Spleen (tissue), 11 donors: ENCODE results near the gene AMPD1. TPM values are rescaled to one million over a fixed set of nuclear protein-coding genes. Genes with fewer than 3 reads are reported as not detected.

Experiments
- DNase-seq: peaks from one replicate; pipeline ENCODE4 v3.0.0-alpha.2; 2020
- H3K27ac ChIP-seq, 8 donors: fragments of 200-600 bp; sonication (generic) in 7 of 8; 1 replicate in 4 of 8; 2 replicates in 4 of 8; pipeline versions ENCODE4 v1.5.0 to v1.8.0; 2016 to 2021; ENCODE audit warnings: inconsistent platforms in 4 of 8, mild to moderate bottlenecking in 4 of 8, moderate library complexity in 1 of 8
- H3K27me3 ChIP-seq, 7 donors: fragments of 200-600 bp; sonication (generic) in 6 of 7; replicated peaks in 1 of 7; 1 replicate in 4 of 7; 2 replicates in 3 of 7; pipeline versions ENCODE4 v1.5.0 to v1.8.0; 2016 to 2021; ENCODE audit warnings: inconsistent platforms in 3 of 7, mild to moderate bottlenecking in 1 of 7
- H3K36me3 ChIP-seq, 6 donors: fragments of 200-600 bp; sonication (generic) in 5 of 6; 1 replicate in 4 of 6; 2 replicates in 2 of 6; pipeline versions ENCODE4 v1.5.0 to v1.8.0; 2016 to 2021; ENCODE audit warnings: inconsistent platforms in 2 of 6
- H3K4me1 ChIP-seq, 6 donors: fragments of 200-600 bp; sonication (generic) in 5 of 6; 1 replicate in 3 of 6; 2 replicates in 3 of 6; pipeline versions ENCODE4 v1.5.0 to v1.8.0; 2016 to 2021; ENCODE audit warnings: inconsistent platforms in 3 of 6
- H3K4me3 ChIP-seq, 8 donors: fragments of 200-600 bp; sonication (generic) in 7 of 8; 1 replicate in 4 of 8; 2 replicates in 4 of 8; pipeline versions ENCODE4 v1.5.0 to v1.8.0; 2016 to 2021; ENCODE audit warnings: inconsistent platforms in 4 of 8, mild to moderate bottlenecking in 4 of 8, moderate library complexity in 2 of 8
- H3K9me3 ChIP-seq, 8 donors: fragments of 200-600 bp; sonication (generic) in 7 of 8; 1 replicate in 4 of 8; 2 replicates in 4 of 8; pipeline versions ENCODE4 v1.5.0 to v1.8.0; 2016 to 2021; ENCODE audit warnings: inconsistent platforms in 4 of 8
- POLR2A ChIP-seq, 3 donors: fragments of 450-650 bp; IDR thresholded peaks; one replicate each; pipeline ENCODE4 v1.5.1; 2017; ENCODE audit warnings: antibody characterized with exemption in 3 of 3, mild to moderate bottlenecking in 1 of 3
- POLR2AphosphoS5 ChIP-seq, 3 donors: sonication (generic); formaldehyde crosslinking; IDR thresholded peaks; one replicate each; pipeline ENCODE4 v1.5.1; 2017; ENCODE audit warnings: antibody characterized with exemption in 3 of 3
- WGBS, 5 donors: extraction: QIAGEN DNeasy Blood & Tissue Kit in 3 of 5; methylation state at CpG; one replicate each; pipeline versions ENCODE4 v1.1.5 to v1.1.7; 2013 to 2018; 5-methylcytosine and 5-hydroxymethylcytosine counted together
- intact Hi-C: fragments of 100-400 bp; cut with DNase I; formaldehyde crosslinking; loops from one replicate; pipeline ENCODE4 v1.15.0; 2023; ENCODE audit warnings: low total_unique reads
- polyA plus RNA-seq, 3 donors: library from polyadenylated mRNA; stranded (reverse); fragments of 200-250 nt; gene quantifications; one replicate each; pipeline ENCODE4 v1.2.1, GENCODE V29; 2013
- total RNA-seq, 7 donors: library from RNA; depleted of rRNA in 3 of 7; stranded (reverse); fragments of >200 nt in 3 of 7; fragmentation: NEBNext Ultra II Directional in 4 of 7; extraction: Animal tissue kit (Norgen Biotek cat#: 25700) in 4 of 7; gene quantifications; one replicate each; pipeline versions ENCODE4 v1.1.0 to v1.2.1, GENCODE V29; 2016 to 2021
- TF ChIP-seq, protein P1 (sequence below), 11 experiments: fragments of 200-600 bp in 7 of 11; fragments of 450-650 bp in 4 of 11; sonication (generic) in 4 of 11; IDR thresholded peaks in 8 of 11; conservative IDR thresholded peaks in 3 of 11; 1 replicate in 7 of 11; 2 replicates in 4 of 11; pipeline versions ENCODE4 v1.4.0 to v1.8.0; 2016 to 2021; ENCODE audit warnings: antibody characterized with exemption in 11 of 11, inconsistent platforms in 4 of 11, mild to moderate bottlenecking in 1 of 11
- donor health status: healthy with polysubstance abuse.
- donor health status: DM: no; HTN: no; CAD: no; lungs with moderate emphysema.
- donor health status: DM: no; HTN: no; CAD: no.
- donor health status: Bipolar disorder and iron deficiency.
- donor health status: healthy.
- donor health status: DM: no; HTN: no; CAD: no.
- donor health status: DM: yes; HTN: yes; CAD: no.

Gene AMPD1
- total and polyA plus RNA-seq, 10 donors: 0.09 to 3.1 (median 1.2) TPM

GRCh38 chr1:114725230-114725629, 29.9 kb upstream of the AMPD1 start:
- H3K27ac ChIP-seq: no peak overlapping the region
- intact Hi-C loops: no loop called here
- 77 to 91% (median 83%) methylated on average over 1 of the region's 1 CpG for WGBS, 5 donors
- H3K4me3 ChIP-seq: no peak overlapping the region
- H3K36me3 ChIP-seq: peaks cover 4 to 100% (median 99%) of the 10 kb centered on the region in 6 donors
- H3K9me3 ChIP-seq: no peaks in the 10 kb centered on the region
- TF ChIP-seq, protein P1, sequence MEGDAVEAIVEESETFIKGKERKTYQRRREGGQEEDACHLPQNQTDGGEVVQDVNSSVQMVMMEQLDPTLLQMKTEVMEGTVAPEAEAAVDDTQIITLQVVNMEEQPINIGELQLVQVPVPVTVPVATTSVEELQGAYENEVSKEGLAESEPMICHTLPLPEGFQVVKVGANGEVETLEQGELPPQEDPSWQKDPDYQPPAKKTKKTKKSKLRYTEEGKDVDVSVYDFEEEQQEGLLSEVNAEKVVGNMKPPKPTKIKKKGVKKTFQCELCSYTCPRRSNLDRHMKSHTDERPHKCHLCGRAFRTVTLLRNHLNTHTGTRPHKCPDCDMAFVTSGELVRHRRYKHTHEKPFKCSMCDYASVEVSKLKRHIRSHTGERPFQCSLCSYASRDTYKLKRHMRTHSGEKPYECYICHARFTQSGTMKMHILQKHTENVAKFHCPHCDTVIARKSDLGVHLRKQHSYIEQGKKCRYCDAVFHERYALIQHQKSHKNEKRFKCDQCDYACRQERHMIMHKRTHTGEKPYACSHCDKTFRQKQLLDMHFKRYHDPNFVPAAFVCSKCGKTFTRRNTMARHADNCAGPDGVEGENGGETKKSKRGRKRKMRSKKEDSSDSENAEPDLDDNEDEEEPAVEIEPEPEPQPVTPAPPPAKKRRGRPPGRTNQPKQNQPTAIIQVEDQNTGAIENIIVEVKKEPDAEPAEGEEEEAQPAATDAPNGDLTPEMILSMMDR (IDR thresholded peaks at IDR 0.05 in 8 of 11, conservative IDR thresholded peaks at IDR 0.05 in 3 of 11): no peak
- TF ChIP-seq POLR2A (IDR thresholded peaks at IDR 0.05) (no peak), POLR2AphosphoS5 (IDR thresholded peaks at IDR 0.05) (no peak)
- no peaks in the 10 kb centered on the region for H3K4me1 ChIP-seq
- no peak for DNase-seq
- H3K27me3 ChIP-seq: no peaks in the 10 kb centered on the region

GRCh38 chr1:114723915-114724314, 28.6 kb upstream of the AMPD1 start:
- no peak overlapping the region for H3K27ac ChIP-seq
- H3K27me3 ChIP-seq: no peaks in the 10 kb centered on the region
- TF ChIP-seq POLR2A (IDR thresholded peaks at IDR 0.05) (no peak), POLR2AphosphoS5 (IDR thresholded peaks at IDR 0.05) (no peak)
- TF ChIP-seq, protein P1 (IDR thresholded peaks at IDR 0.05 in 8 of 11, conservative IDR thresholded peaks at IDR 0.05 in 3 of 11): no peak
- H3K9me3 ChIP-seq: no peaks in the 10 kb centered on the region
- DNase-seq: no peak
- intact Hi-C loops: no loop called here
- no peak overlapping the region for H3K4me3 ChIP-seq
- H3K36me3 ChIP-seq: peaks cover 0 to 100% (median 99%) of the 10 kb centered on the region in 6 donors
- 93 to 100% (median 98%) methylated on average over 1 of the region's 1 CpG for WGBS, 5 donors
- H3K4me1 ChIP-seq: no peaks in the 10 kb centered on the region

DNA sequence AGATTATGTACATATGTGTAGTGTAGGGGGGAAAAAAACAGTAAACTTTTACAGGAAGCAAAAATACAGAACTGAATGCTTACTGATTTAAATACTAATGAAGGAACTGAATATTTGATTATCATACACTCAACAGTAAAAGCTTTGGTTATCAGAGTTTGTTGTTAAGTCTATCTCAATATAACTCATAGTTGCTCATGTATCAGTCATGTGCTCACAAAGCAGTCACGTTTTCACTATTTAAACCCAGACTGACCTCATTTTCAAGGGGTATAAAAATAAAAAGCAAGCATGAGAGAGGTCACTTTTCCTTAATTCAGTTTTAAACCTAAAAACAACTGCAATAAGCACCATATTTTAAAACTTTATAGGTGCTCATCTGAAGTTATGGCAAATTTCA, 28.1 kb upstream of the AMPD1 start:
- Histone ChIP-seq H3K36me3 (peaks cover 0 to 100% (median 99%) of the 10 kb centered on the region in 6 donors), H3K4me3 (no peak overlapping the region), H3K27ac (no peak overlapping the region), H3K9me3 (no peaks in the 10 kb centered on the region), H3K27me3 (no peaks in the 10 kb centered on the region), H3K4me1 (no peaks in the 10 kb centered on the region)
- no peak for DNase-seq
- TF ChIP-seq POLR2A (IDR thresholded peaks at IDR 0.05): no peak
- TF ChIP-seq, protein P1 (IDR thresholded peaks at IDR 0.05 in 8 of 11, conservative IDR thresholded peaks at IDR 0.05 in 3 of 11): no peak
- no peak for TF ChIP-seq POLR2AphosphoS5 (IDR thresholded peaks at IDR 0.05)
- WGBS, 5 donors: 0 to 47% (median 0%) methylated on average over 1 of the region's 1 CpG
- intact Hi-C loops: no loop called here

- peaks cover 0 to 85% (median 81%) of the 10 kb centered on the region in 6 donors for H3K36me3 ChIP-seq
- intact Hi-C loops: no loop called here
- H3K4me3 ChIP-seq: no peak overlapping the region
- H3K4me1 ChIP-seq: peaks cover 7 to 21% (median 15%) of the 10 kb centered on the region in 6 donors
- DNase-seq: no peak
- TF ChIP-seq, protein P1 (IDR thresholded peaks at IDR 0.05 in 8 of 11, conservative IDR thresholded peaks at IDR 0.05 in 3 of 11): no peak
- TF ChIP-seq POLR2AphosphoS5 (IDR thresholded peaks at IDR 0.05) (no peak), POLR2A (IDR thresholded peaks at IDR 0.05) (no peak)
- no peaks in the 10 kb centered on the region for H3K27me3 ChIP-seq
- 87 to 96% (median 93%) methylated on average over 4 of the region's 4 CpGs for WGBS, 5 donors
- H3K9me3 ChIP-seq: no peaks in the 10 kb centered on the region
- no peak overlapping the region for H3K27ac ChIP-seq
Measured at GRCh38 chr1:114720492-114720891, 25.1 kb upstream of the AMPD1 start.
